B cell (primary cell): ENCODE measurements around the gene IGSF8. TPM values are rescaled to one million over a fixed set of nuclear protein-coding genes. Genes with fewer than 3 reads are reported as not detected.

Source experiments
- ATAC-seq: fragments of 200-7000 bp; cut with Tn5 transposase; one replicate; pipeline ENCODE4 v1.10.0; 2021; ENCODE audit warnings: low read depth, mild to moderate bottlenecking, moderate number of reproducible peaks, moderate library complexity
- CTCF ChIA-PET: fragments of 350-600 bp; sonication (Branson Sonifier 250); formaldehyde crosslinking; loops from one replicate; lab custom pipeline; 2021; ENCODE audit warnings: antibody characterized with exemption, inconsistent platforms; lab: Charles Lee
- POLR2A ChIA-PET: fragments of 350-600 bp; sonication (Branson Sonifier 250); formaldehyde crosslinking; loops from one replicate; lab custom pipeline; 2021; ENCODE audit warnings: antibody characterized with exemption; lab: Charles Lee
- DNase-seq: peaks from one replicate; pipeline ENCODE4 v3.0.0; 2013
- H2AFZ ChIP-seq: 2 replicates; pipeline ENCODE4 v1.6.1; 2012; ENCODE audit warnings: mild to moderate bottlenecking, low read depth, low read length; ENCODE audit not compliant: insufficient read depth, poor library complexity, severe bottlenecking
- H3K27ac ChIP-seq, 2 donors: 1 replicate in 1 of 2; 2 replicates in 1 of 2; pipeline ENCODE4 v1.5.1; 2012 to 2013; ENCODE audit warnings: low read length in 2 of 2, mild to moderate bottlenecking in 2 of 2, moderate library complexity in 1 of 2
- H3K27me3 ChIP-seq, 4 experiments: fragments of 200-600 bp in 1 of 4; sonication (generic) in 1 of 4; replicated peaks in 1 of 4; 1 replicate in 2 of 4; 2 replicates in 2 of 4; pipeline versions ENCODE4 v1.6.1 to v1.7.0; 2013 to 2016; ENCODE audit warnings: low read length in 3 of 4, mild to moderate bottlenecking in 2 of 4, mixed read lengths in 1 of 4, moderate library complexity in 1 of 4; ENCODE audit not compliant: insufficient read depth in 4 of 4, control insufficient read depth in 3 of 4; ENCODE audit errors: control extremely low read depth in 1 of 4
- H3K36me3 ChIP-seq, 2 experiments: replicated peaks in 1 of 2; 1 replicate in 1 of 2; 2 replicates in 1 of 2; pipeline versions ENCODE4 v1.6.1 to v1.7.1; 2013; ENCODE audit warnings: low read length in 1 of 2; ENCODE audit not compliant: insufficient read depth in 2 of 2, control insufficient read depth in 1 of 2; ENCODE audit errors: control extremely low read depth in 1 of 2, extremely low read depth in 1 of 2
- H3K4me1 ChIP-seq, 2 donors: fragments of 200-600 bp in 1 of 2; sonication (generic) in 1 of 2; 1 replicate in 1 of 2; 2 replicates in 1 of 2; pipeline versions ENCODE4 v1.5.1 to v1.6.1; 2013 to 2017; ENCODE audit warnings: low read length in 2 of 2; ENCODE audit not compliant: control insufficient read depth in 2 of 2, insufficient read depth in 2 of 2
- H3K4me2 ChIP-seq: replicated peaks from 2 replicates; pipeline ENCODE3; 2012; ENCODE audit warnings: mild to moderate bottlenecking, low read depth, low read length; ENCODE audit not compliant: poor library complexity, severe bottlenecking
- H3K4me3 ChIP-seq, 5 experiments: fragments of 200-600 bp in 1 of 5; sonication (generic) in 1 of 5; 1 replicate in 3 of 5; 2 replicates in 2 of 5; pipeline versions ENCODE4 v1.5.1 to v1.7.0; 2011 to 2016; ENCODE audit warnings: low read length in 4 of 5, mild to moderate bottlenecking in 4 of 5, low read depth in 2 of 5, control low read depth in 1 of 5, moderate library complexity in 1 of 5; ENCODE audit not compliant: insufficient read depth in 1 of 5; ENCODE audit errors: control extremely low read depth in 1 of 5, extremely low read depth in 1 of 5
- H3K79me2 ChIP-seq: fragments of 200-600 bp; sonication (generic); one replicate; pipeline ENCODE4 v1.6.0; 2016; ENCODE audit warnings: low read length; ENCODE audit not compliant: control insufficient read depth, insufficient read depth
- H3K9ac ChIP-seq: fragments of 200-600 bp; sonication (generic); 2 replicates; pipeline ENCODE4 v1.6.1; 2017; ENCODE audit warnings: mild to moderate bottlenecking, low read length, moderate library complexity
- H3K9me3 ChIP-seq, 3 donors: one replicate each; pipeline versions ENCODE4 v1.6.1 to v1.7.1; 2013; ENCODE audit warnings: low read length in 2 of 3; ENCODE audit not compliant: control insufficient read depth in 2 of 3, insufficient read depth in 1 of 3; ENCODE audit errors: control extremely low read depth in 1 of 3
- H4K20me1 ChIP-seq: 2 replicates; pipeline ENCODE4 v1.6.0; 2012; ENCODE audit warnings: mild to moderate bottlenecking, low read length; ENCODE audit not compliant: insufficient read depth, control insufficient read depth, poor library complexity, severe bottlenecking
- H3K27ac Mint-ChIP-seq: one replicate; pipeline ENCODE4 v1.8.0; 2021; ENCODE audit warnings: mixed read lengths
- H3K27me3 Mint-ChIP-seq: one replicate; pipeline ENCODE4 v1.8.0; 2021; ENCODE audit warnings: mixed read lengths
- H3K4me1 Mint-ChIP-seq: one replicate; pipeline ENCODE4 v1.8.0; 2021; ENCODE audit warnings: mixed read lengths
- H3K4me3 Mint-ChIP-seq: one replicate; pipeline ENCODE4 v1.8.0; 2021; ENCODE audit warnings: mixed read lengths
- H3K9me3 Mint-ChIP-seq: one replicate; pipeline ENCODE4 v1.8.0; 2022; ENCODE audit warnings: mixed read lengths; ENCODE audit not compliant: insufficient read depth
- EZH2 ChIP-seq: IDR thresholded peaks from 2 replicates; pipeline ENCODE4 v1.6.1; 2012; ENCODE audit warnings: borderline replicate concordance, low read depth, mild to moderate bottlenecking, moderate library complexity, low read length; ENCODE audit not compliant: insufficient read depth, poor library complexity, severe bottlenecking
- WGBS: methylation state at CpG from one replicate; pipeline ENCODE4 v1.1.5; 2013; ENCODE audit warnings: missing lambda C conversion rate; ENCODE audit not compliant: insufficient coverage; 5-methylcytosine and 5-hydroxymethylcytosine counted together
- intact Hi-C: fragments of 100-400 bp; cut with micrococcal nuclease; formaldehyde crosslinking; loops from one replicate; pipeline ENCODE4 v1.10.0; 2022
- polyA plus RNA-seq: library from polyadenylated mRNA; depleted of rRNA; stranded (reverse); fragments of >200 nt; gene quantifications from 2 replicates; pipeline ENCODE4 v1.2.3, GENCODE V29; 2012
- total RNA-seq, 2 donors: library from RNA; stranded (reverse); fragments of 120-200 nt in 1 of 2; gene quantifications; 1 replicate in 1 of 2; 2 replicates in 1 of 2; pipeline versions ENCODE4 v1.2.3 to v1.2.4, GENCODE V29; 2013 to 2022
- TF ChIP-seq, protein P1 (sequence below): fragments of 200-600 bp; IDR thresholded peaks from one replicate; pipeline ENCODE4 v1.8.0; 2022; ENCODE audit warnings: antibody characterized with exemption, mild to moderate bottlenecking

Gene IGSF8
- total and polyA plus RNA-seq, 2 donors (not counting 1 experiment from before 2014, with no cell fraction given): 37.2 to 56.0 TPM

DNA sequence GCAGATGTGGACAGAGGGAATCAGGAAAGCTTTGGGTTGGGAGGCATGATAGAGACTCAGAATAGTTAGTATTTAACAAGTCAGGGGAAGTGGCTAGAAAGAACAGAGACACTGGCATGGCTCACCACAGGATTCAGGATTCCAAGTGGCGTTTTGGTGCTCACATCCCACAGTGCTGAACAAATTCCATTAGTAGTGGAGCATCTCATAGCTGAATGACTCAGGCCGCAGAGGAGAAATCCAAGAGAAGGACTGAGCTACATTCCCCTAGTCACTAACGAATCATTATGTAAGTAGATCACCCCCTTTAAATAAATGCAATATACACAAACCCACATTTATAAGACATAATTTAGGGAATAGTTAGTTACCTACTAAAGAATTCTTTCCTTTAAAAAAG is 22.1 kb downstream of the IGSF8 start:
- Histone ChIP-seq H3K4me2 (no peak overlapping the region), H3K79me2 (no peaks in the 10 kb centered on the region), H3K36me3 (no peaks in the 10 kb centered on the region), H4K20me1 (no peaks in the 10 kb centered on the region), H3K4me1 (no peaks in the 10 kb centered on the region), H3K4me3 (no peak overlapping the region), H3K27ac (no peak overlapping the region), H3K9me3 (no peaks in the 10 kb centered on the region), H3K27me3 (peaks cover 0 to 35% (median 24%) of the 10 kb centered on the region in 4 experiments), H3K9ac (no peak overlapping the region), H2AFZ (no peak overlapping the region)
- no peaks in the 10 kb centered on the region for H3K4me1 Mint-ChIP-seq
- H3K27me3 Mint-ChIP-seq: peaks cover 57% of the 10 kb centered on the region
- ATAC-seq (no peak), DNase-seq (no peak)
- CTCF ChIA-PET: interaction anchor here (4.4 to 5.4 kb wide), 2 partner anchors 10 to 30 kb away, joined by 24 to 46 read pairs; no protein-coding TSS in a partner anchor
- no peak overlapping the region for H3K4me3 Mint-ChIP-seq
- intact Hi-C loops: loop anchor here (5.0 kb wide), 1 partner anchor 139 kb away; no protein-coding TSS in a partner anchor
- H3K27ac Mint-ChIP-seq: no peak overlapping the region
- 100% methylated on average over 1 of the region's 3 CpGs for WGBS
- no peaks in the 10 kb centered on the region for H3K9me3 Mint-ChIP-seq
- POLR2A ChIA-PET: no interaction called here
- TF ChIP-seq, protein P1, sequence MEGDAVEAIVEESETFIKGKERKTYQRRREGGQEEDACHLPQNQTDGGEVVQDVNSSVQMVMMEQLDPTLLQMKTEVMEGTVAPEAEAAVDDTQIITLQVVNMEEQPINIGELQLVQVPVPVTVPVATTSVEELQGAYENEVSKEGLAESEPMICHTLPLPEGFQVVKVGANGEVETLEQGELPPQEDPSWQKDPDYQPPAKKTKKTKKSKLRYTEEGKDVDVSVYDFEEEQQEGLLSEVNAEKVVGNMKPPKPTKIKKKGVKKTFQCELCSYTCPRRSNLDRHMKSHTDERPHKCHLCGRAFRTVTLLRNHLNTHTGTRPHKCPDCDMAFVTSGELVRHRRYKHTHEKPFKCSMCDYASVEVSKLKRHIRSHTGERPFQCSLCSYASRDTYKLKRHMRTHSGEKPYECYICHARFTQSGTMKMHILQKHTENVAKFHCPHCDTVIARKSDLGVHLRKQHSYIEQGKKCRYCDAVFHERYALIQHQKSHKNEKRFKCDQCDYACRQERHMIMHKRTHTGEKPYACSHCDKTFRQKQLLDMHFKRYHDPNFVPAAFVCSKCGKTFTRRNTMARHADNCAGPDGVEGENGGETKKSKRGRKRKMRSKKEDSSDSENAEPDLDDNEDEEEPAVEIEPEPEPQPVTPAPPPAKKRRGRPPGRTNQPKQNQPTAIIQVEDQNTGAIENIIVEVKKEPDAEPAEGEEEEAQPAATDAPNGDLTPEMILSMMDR: no peak
- no peak for TF ChIP-seq EZH2

DNA sequence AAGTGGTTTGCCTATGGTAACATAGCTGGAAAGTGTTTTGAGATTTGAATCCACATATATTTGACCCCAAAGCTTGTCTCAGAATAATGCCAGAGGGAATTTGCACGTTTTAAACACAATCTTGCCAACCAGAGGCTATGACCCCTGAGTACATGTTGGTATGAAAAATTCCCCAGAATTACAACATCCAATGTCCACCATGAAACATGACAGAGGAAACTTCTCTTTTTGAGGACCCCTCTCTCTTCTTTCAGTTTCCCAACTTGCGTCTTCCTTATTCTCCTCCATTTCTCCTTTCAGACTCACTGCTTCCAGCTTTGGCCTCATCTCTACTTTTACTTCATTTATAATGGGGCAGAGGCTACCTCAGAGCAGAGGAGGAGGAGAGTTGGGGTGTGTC is 22.6 kb downstream of the IGSF8 start:
- no peak for ATAC-seq
- Histone ChIP-seq H3K4me2 (no peak overlapping the region), H2AFZ (no peak overlapping the region), H3K27me3 (peaks cover 0 to 32% (median 25%) of the 10 kb centered on the region in 4 experiments), H3K79me2 (no peaks in the 10 kb centered on the region), H4K20me1 (no peaks in the 10 kb centered on the region), H3K27ac (no peak overlapping the region), H3K36me3 (no peaks in the 10 kb centered on the region), H3K4me3 (no peak overlapping the region), H3K9ac (no peak overlapping the region), H3K9me3 (no peaks in the 10 kb centered on the region), H3K4me1 (peaks cover 1% of the 10 kb centered on the region in 2 donors)
- no peak for DNase-seq
- WGBS: no CpG with 5 or more reads among the region's 2 CpGs
- Mint-ChIP-seq H3K27ac (no peak overlapping the region), H3K9me3 (no peaks in the 10 kb centered on the region), H3K27me3 (peaks cover 55% of the 10 kb centered on the region), H3K4me1 (no peaks in the 10 kb centered on the region), H3K4me3 (no peak overlapping the region)
- intact Hi-C loops: loop anchor here (5.0 kb wide), 1 partner anchor 139 kb away; no protein-coding TSS in a partner anchor
- POLR2A ChIA-PET: no interaction called here
- TF ChIP-seq, protein P1: no peak
- TF ChIP-seq EZH2: no peak
- CTCF ChIA-PET: interaction anchor here (4.4 to 5.4 kb wide), 2 partner anchors 10 to 30 kb away, joined by 24 to 46 read pairs; no protein-coding TSS in a partner anchor
